Activated CD8-positive, alpha-beta memory T cell treated with anti-CD3 and anti-CD28 coated beads, Interleukin-2, amount 10 ng/mL, durations not matched to agents 7 days and 5 days (primary cell): Measurements from ENCODE around the gene NCKAP5. TPM values are rescaled to one million over a fixed set of nuclear protein-coding genes. Genes with fewer than 3 reads are reported as not detected.

Experiments used
- ATAC-seq: fragments of 150-1000 bp; cut with Tn5 transposase; one replicate; pipeline ENCODE4 v1.10.0; 2021; ENCODE audit warnings: moderate library complexity
- CTCF ChIA-PET: fragments of 350-600 bp; sonication (Branson Sonifier 250); formaldehyde crosslinking; loops from one replicate; lab custom pipeline; 2021; ENCODE audit warnings: antibody characterized with exemption; lab: Charles Lee
- DNase-seq: peaks from one replicate; pipeline ENCODE4 v3.0.0-alpha.2; 2020
- H3K27ac Mint-ChIP-seq: one replicate; pipeline ENCODE4 v1.8.0; 2021; ENCODE audit warnings: mild to moderate bottlenecking, mixed read lengths
- H3K27me3 Mint-ChIP-seq: one replicate; pipeline ENCODE4 v1.8.0; 2021; ENCODE audit warnings: mixed read lengths
- H3K36me3 Mint-ChIP-seq: one replicate; pipeline ENCODE4 v1.8.0; 2021; ENCODE audit warnings: mild to moderate bottlenecking, mixed read lengths
- H3K4me1 Mint-ChIP-seq: one replicate; pipeline ENCODE4 v1.8.0; 2021; ENCODE audit warnings: mixed read lengths
- H3K4me3 Mint-ChIP-seq: one replicate; pipeline ENCODE4 v1.8.0; 2021; ENCODE audit warnings: mild to moderate bottlenecking, moderate library complexity, mixed read lengths
- H3K9me3 Mint-ChIP-seq: one replicate; pipeline ENCODE4 v1.8.0; 2022; ENCODE audit warnings: low read depth, mixed read lengths
- total RNA-seq, 2 experiments: library from RNA; stranded (reverse); gene quantifications; one replicate each; pipeline ENCODE4 v1.2.3, GENCODE V29; 2021

The NCKAP5 gene
- total RNA-seq, 2 experiments from 2014 or later: not detected

- Mint-ChIP-seq H3K27ac (no peak overlapping the region), H3K4me1 (no peaks in the 10 kb centered on the region), H3K36me3 (no peaks in the 10 kb centered on the region), H3K27me3 (no peaks in the 10 kb centered on the region), H3K4me3 (no peak overlapping the region), H3K9me3 (no peaks in the 10 kb centered on the region)
- CTCF ChIA-PET: no interaction called here
- no peak for DNase-seq
- ATAC-seq: no peak
These were observed 235.1 kb downstream of the NCKAP5 start for GRCh38 chr2:133333181-133333580.

- Mint-ChIP-seq H3K9me3 (no peaks in the 10 kb centered on the region), H3K27me3 (no peaks in the 10 kb centered on the region), H3K36me3 (no peaks in the 10 kb centered on the region), H3K4me1 (no peaks in the 10 kb centered on the region), H3K4me3 (no peak overlapping the region), H3K27ac (no peak overlapping the region)
- ATAC-seq (no peak), DNase-seq (no peak)
- CTCF ChIA-PET: no interaction called here
These were observed 236.8 kb downstream of the NCKAP5 start for GRCh38 chr2:133331436-133331835.

- Mint-ChIP-seq H3K9me3 (no peaks in the 10 kb centered on the region), H3K27ac (no peak overlapping the region), H3K27me3 (no peaks in the 10 kb centered on the region), H3K4me3 (no peak overlapping the region), H3K36me3 (no peaks in the 10 kb centered on the region), H3K4me1 (no peaks in the 10 kb centered on the region)
- CTCF ChIA-PET: no interaction called here
- DNase-seq (no peak), ATAC-seq (no peak)
These were observed 241.4 kb downstream of the NCKAP5 start for GRCh38 chr2:133326652-133327397.

GRCh38 chr2:133324150-133324561, 244.1 kb downstream of the NCKAP5 start:
- ATAC-seq: no peak
- CTCF ChIA-PET: no interaction called here
- no peak for DNase-seq
- Mint-ChIP-seq H3K36me3 (no peaks in the 10 kb centered on the region), H3K4me1 (no peaks in the 10 kb centered on the region), H3K27ac (no peak overlapping the region), H3K9me3 (no peaks in the 10 kb centered on the region), H3K27me3 (no peaks in the 10 kb centered on the region), H3K4me3 (no peak overlapping the region)

- no peak overlapping the region for H3K4me3 Mint-ChIP-seq
- CTCF ChIA-PET: no interaction called here
- no peaks in the 10 kb centered on the region for H3K4me1 Mint-ChIP-seq
- no peaks in the 10 kb centered on the region for H3K9me3 Mint-ChIP-seq
- DNase-seq (no peak), ATAC-seq (no peak)
- no peaks in the 10 kb centered on the region for H3K27me3 Mint-ChIP-seq
- no peak overlapping the region for H3K27ac Mint-ChIP-seq
- no peaks in the 10 kb centered on the region for H3K36me3 Mint-ChIP-seq
These were observed 245.4 kb downstream of the NCKAP5 start for GRCh38 chr2:133322909-133323308.

- Mint-ChIP-seq H3K9me3 (peaks cover 4% of the 10 kb centered on the region), H3K27me3 (no peaks in the 10 kb centered on the region), H3K4me1 (no peaks in the 10 kb centered on the region), H3K27ac (no peak overlapping the region), H3K36me3 (no peaks in the 10 kb centered on the region), H3K4me3 (no peak overlapping the region)
- CTCF ChIA-PET: no interaction called here
- DNase-seq (no peak), ATAC-seq (no peak)
These were observed 251.1 kb downstream of the NCKAP5 start for GRCh38 chr2:133317178-133317577.

GRCh38 chr2:133316557-133316956, 251.7 kb downstream of the NCKAP5 start:
- Mint-ChIP-seq H3K27ac (no peak overlapping the region), H3K4me3 (no peak overlapping the region), H3K27me3 (no peaks in the 10 kb centered on the region), H3K36me3 (no peaks in the 10 kb centered on the region), H3K4me1 (no peaks in the 10 kb centered on the region), H3K9me3 (peaks cover 4% of the 10 kb centered on the region)
- ATAC-seq (no peak), DNase-seq (no peak)
- CTCF ChIA-PET: no interaction called here

GRCh38 chr2:133315280-133315679, 253.0 kb downstream of the NCKAP5 start:
- H3K4me1 Mint-ChIP-seq: no peaks in the 10 kb centered on the region
- CTCF ChIA-PET: no interaction called here
- ATAC-seq (no peak), DNase-seq (no peak)
- no peaks in the 10 kb centered on the region for H3K27me3 Mint-ChIP-seq
- H3K4me3 Mint-ChIP-seq: no peak overlapping the region
- peaks cover 4% of the 10 kb centered on the region for H3K9me3 Mint-ChIP-seq
- H3K36me3 Mint-ChIP-seq: no peaks in the 10 kb centered on the region
- H3K27ac Mint-ChIP-seq: no peak overlapping the region

- CTCF ChIA-PET: no interaction called here
- no peak overlapping the region for H3K27ac Mint-ChIP-seq
These were observed 253.5 kb downstream of the NCKAP5 start for GRCh38 chr2:133314795-133315194.

GRCh38 chr2:133312038-133312729, 256.1 kb downstream of the NCKAP5 start:
- ATAC-seq (no peak), DNase-seq (no peak)
- Mint-ChIP-seq H3K27ac (no peak overlapping the region), H3K36me3 (no peaks in the 10 kb centered on the region), H3K4me1 (no peaks in the 10 kb centered on the region), H3K27me3 (no peaks in the 10 kb centered on the region), H3K4me3 (no peak overlapping the region), H3K9me3 (peaks cover 4% of the 10 kb centered on the region)
- CTCF ChIA-PET: no interaction called here

More at GRCh38 chr2:133314795-133315194, 253.5 kb downstream of the NCKAP5 start:
- Mint-ChIP-seq H3K27me3 (no peaks in the 10 kb centered on the region), H3K4me3 (no peak overlapping the region), H3K9me3 (peaks cover 4% of the 10 kb centered on the region), H3K36me3 (no peaks in the 10 kb centered on the region), H3K4me1 (no peaks in the 10 kb centered on the region)
- DNase-seq: no peak
- no peak for ATAC-seq

GRCh38 chr2:133306236-133306635, 262.0 kb downstream of the NCKAP5 start:
- Mint-ChIP-seq H3K9me3 (no peaks in the 10 kb centered on the region), H3K27ac (no peak overlapping the region), H3K36me3 (no peaks in the 10 kb centered on the region), H3K4me1 (no peaks in the 10 kb centered on the region), H3K27me3 (no peaks in the 10 kb centered on the region), H3K4me3 (no peak overlapping the region)
- CTCF ChIA-PET: no interaction called here
- DNase-seq: no peak
- no peak for ATAC-seq

GRCh38 chr2:133304344-133304743, 263.9 kb downstream of the NCKAP5 start:
- no peak overlapping the region for H3K27ac Mint-ChIP-seq
- ATAC-seq (no peak), DNase-seq (no peak)
- no peaks in the 10 kb centered on the region for H3K27me3 Mint-ChIP-seq
- no peak overlapping the region for H3K4me3 Mint-ChIP-seq
- H3K9me3 Mint-ChIP-seq: no peaks in the 10 kb centered on the region
- CTCF ChIA-PET: no interaction called here
- no peaks in the 10 kb centered on the region for H3K36me3 Mint-ChIP-seq
- H3K4me1 Mint-ChIP-seq: no peaks in the 10 kb centered on the region

- H3K36me3 Mint-ChIP-seq: no peaks in the 10 kb centered on the region
- no peaks in the 10 kb centered on the region for H3K4me1 Mint-ChIP-seq
- no peaks in the 10 kb centered on the region for H3K9me3 Mint-ChIP-seq
- no peaks in the 10 kb centered on the region for H3K27me3 Mint-ChIP-seq
- no peak for ATAC-seq
- no peak overlapping the region for H3K27ac Mint-ChIP-seq
- H3K4me3 Mint-ChIP-seq: no peak overlapping the region
- CTCF ChIA-PET: no interaction called here
- DNase-seq: no peak
These were observed 265.1 kb downstream of the NCKAP5 start for GRCh38 chr2:133303150-133303549.

- Mint-ChIP-seq H3K4me1 (no peaks in the 10 kb centered on the region), H3K36me3 (no peaks in the 10 kb centered on the region), H3K9me3 (no peaks in the 10 kb centered on the region), H3K27ac (no peak overlapping the region), H3K4me3 (no peak overlapping the region), H3K27me3 (no peaks in the 10 kb centered on the region)
- DNase-seq (no peak), ATAC-seq (no peak)
- CTCF ChIA-PET: no interaction called here
These were observed 271.9 kb downstream of the NCKAP5 start for GRCh38 chr2:133296401-133296800.
